Occipital lobe (tissue), 2 donors: ENCODE measurements around the gene FOXK2. TPM values are rescaled to one million over a fixed set of nuclear protein-coding genes. Genes with fewer than 3 reads are reported as not detected.

Source experiments
- DNase-seq: peaks from one replicate; lab custom pipeline; 2025; lab: John Stamatoyannopoulos, UW
- total RNA-seq: library from RNA; depleted of rRNA; stranded (reverse); fragments of >200 nt; gene quantifications from one replicate; pipeline ENCODE4 v1.2.3, GENCODE V29; 2014

The FOXK2 gene
- total RNA-seq, 1 donor from 2014 or later = 41.2 TPM

- DNase-seq = no peak
Observed at GRCh38 chr17:82603981-82604448, 84.5 kb downstream of the FOXK2 start.

GRCh38 chr17:82604532-82604931 is 85.0 kb downstream of the FOXK2 start:
- DNase-seq = no peak

GRCh38 chr17:82605939-82606600 is 86.5 kb downstream of the FOXK2 start:
- DNase-seq = no peak

- no peak for DNase-seq
Observed at GRCh38 chr17:82608816-82609215, 89.3 kb downstream of the FOXK2 start.

GRCh38 chr17:82609655-82610054 is 90.1 kb downstream of the FOXK2 start:
- DNase-seq = no peak

GRCh38 chr17:82611140-82612058 is 91.9 kb downstream of the FOXK2 start:
- DNase-seq = no peak

GRCh38 chr17:82613283-82614094 is 94.0 kb downstream of the FOXK2 start:
- no peak for DNase-seq

GRCh38 chr17:82614095-82614631 is 94.6 kb downstream of the FOXK2 start:
- DNase-seq = no peak

GRCh38 chr17:82615084-82616020 is 95.8 kb downstream of the FOXK2 start:
- DNase-seq = no peak

GRCh38 chr17:82616021-82616711 is 96.6 kb downstream of the FOXK2 start:
- no peak for DNase-seq

- no peak for DNase-seq
Observed at GRCh38 chr17:82619211-82619610, 99.7 kb downstream of the FOXK2 start.

- no peak for DNase-seq
Observed at GRCh38 chr17:82619641-82620040, 100.1 kb downstream of the FOXK2 start.

GRCh38 chr17:82623707-82624106 is 104.2 kb downstream of the FOXK2 start:
- no peak for DNase-seq

- no peak for DNase-seq
Observed at GRCh38 chr17:82627405-82627804, 107.9 kb downstream of the FOXK2 start.

GRCh38 chr17:82629748-82630147 is 110.2 kb downstream of the FOXK2 start:
- no peak for DNase-seq

- DNase-seq = no peak
Observed at GRCh38 chr17:82630212-82630611, 110.7 kb downstream of the FOXK2 start.

- DNase-seq = no peak
Observed at GRCh38 chr17:82631544-82631943, 112.0 kb downstream of the FOXK2 start.

GRCh38 chr17:82632451-82632850 is 112.9 kb downstream of the FOXK2 start:
- no peak for DNase-seq

- no peak for DNase-seq
Observed at GRCh38 chr17:82633343-82633742, 113.8 kb downstream of the FOXK2 start.
